HUES6 (cell line): Measurements from ENCODE around the gene DDX20.
"Not testable (repeated sequence)": the region's sequence is repeated elsewhere in the genome, so short reads cannot be mapped to it uniquely, and the experiment has no call there.

Source experiments
- H3K27ac ChIP-seq: 2 replicates; pipeline ENCODE4 v1.7.0; 2013; ENCODE audit warnings: low read depth, mild to moderate bottlenecking, low read length, inconsistent platforms
- H3K27me3 ChIP-seq: 2 replicates; pipeline ENCODE4 v1.6.1; 2013; ENCODE audit warnings: low read length; ENCODE audit not compliant: control insufficient read depth, insufficient read depth
- H3K36me3 ChIP-seq: 2 replicates; pipeline ENCODE4 v1.6.1; 2013; ENCODE audit warnings: low read length; ENCODE audit not compliant: control insufficient read depth, insufficient read depth
- H3K4me1 ChIP-seq: 2 replicates; pipeline ENCODE4 v1.6.1; 2013; ENCODE audit warnings: low read length; ENCODE audit not compliant: control insufficient read depth, insufficient read depth
- H3K4me3 ChIP-seq: 2 replicates; pipeline ENCODE4 v1.5.1; 2013; ENCODE audit warnings: low read depth, low read length
- H3K9ac ChIP-seq: one replicate; pipeline ENCODE4 v1.6.1; 2013; ENCODE audit warnings: mild to moderate bottlenecking, low read length
- H3K9me3 ChIP-seq: 2 replicates; pipeline ENCODE4 v1.6.1; 2013; ENCODE audit warnings: low read depth, low read length; ENCODE audit not compliant: control insufficient read depth, insufficient read depth

The DDX20 gene

GRCh38 chr1:111791776-111792175, 36.1 kb downstream of the DDX20 start:
- no peaks in the 10 kb centered on the region; the same call in 1 of the 2 replicates for H3K27me3 ChIP-seq
- H3K9me3 ChIP-seq = no peaks in the 10 kb centered on the region
- no peaks in the 10 kb centered on the region for H3K36me3 ChIP-seq
- no peak overlapping the region for H3K4me3 ChIP-seq
- H3K4me1 ChIP-seq = 0 out of 2 replicates have a peak, but pooled peaks cover 2% of the 10 kb centered on the region
- H3K9ac ChIP-seq = no peak overlapping the region
- H3K27ac ChIP-seq = no peak overlapping the region

DNA sequence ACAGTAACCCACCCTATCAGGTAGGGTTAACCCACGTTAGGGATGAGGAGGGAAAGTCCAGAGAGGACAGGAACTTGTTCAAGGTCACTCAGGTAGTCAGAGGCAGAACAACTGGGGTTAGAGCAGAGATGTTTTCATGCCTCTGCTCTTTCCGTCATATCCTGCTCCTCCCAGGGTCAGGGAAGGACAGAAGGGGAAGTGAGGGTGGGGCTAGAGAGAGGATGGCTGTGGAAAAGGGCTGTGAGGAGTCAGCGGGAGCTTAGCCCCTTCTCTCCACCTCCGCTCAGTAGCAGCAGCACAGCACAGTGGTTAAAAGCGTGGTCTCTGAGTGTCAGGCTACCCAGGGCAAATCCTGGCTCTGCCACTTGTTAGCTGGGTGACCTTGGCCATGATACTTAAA, 36.5 kb downstream of the DDX20 start:
- H3K27me3 ChIP-seq = no peaks in the 10 kb centered on the region; the same call in 1 of the 2 replicates

GRCh38 chr1:111793923-111794322, 38.2 kb downstream of the DDX20 start:
- Histone ChIP-seq H3K27me3 (no peaks in the 10 kb centered on the region; the same call in 1 of the 2 replicates), H3K4me1 (0 out of 2 replicates have a peak, but pooled peaks cover 2% of the 10 kb centered on the region), H3K9ac (no peak overlapping the region), H3K27ac (no peak overlapping the region), H3K36me3 (no peaks in the 10 kb centered on the region), H3K9me3 (no peaks in the 10 kb centered on the region), H3K4me3 (no peak overlapping the region)

More for the DNA sequence above, 36.5 kb downstream of the DDX20 start:
- H3K4me1 ChIP-seq = 0 out of 2 replicates have a peak, but pooled peaks cover 2% of the 10 kb centered on the region
- H3K27ac ChIP-seq = no peak overlapping the region
- H3K4me3 ChIP-seq = no peak overlapping the region
- no peak overlapping the region for H3K9ac ChIP-seq
- no peaks in the 10 kb centered on the region for H3K9me3 ChIP-seq
- H3K36me3 ChIP-seq = no peaks in the 10 kb centered on the region

DNA sequence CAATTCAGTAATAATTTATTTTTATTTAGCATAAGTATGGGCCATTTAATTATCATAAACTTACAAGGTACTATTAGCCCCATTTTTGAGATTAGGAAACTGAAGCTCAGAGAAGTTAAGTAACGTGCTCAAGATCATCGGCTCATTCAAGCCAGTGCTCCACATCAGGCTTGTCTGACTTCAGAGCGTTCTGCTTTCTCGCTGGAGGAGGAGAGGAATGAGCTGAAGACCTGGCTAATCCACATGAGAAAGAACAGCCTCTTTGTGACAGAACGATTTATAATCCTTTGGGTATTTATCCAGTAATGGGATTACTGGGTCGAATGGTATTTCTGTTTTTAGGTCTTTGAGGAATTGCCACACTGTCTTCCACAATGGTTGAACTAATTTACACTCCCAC, 39.7 kb downstream of the DDX20 start:
- Histone ChIP-seq H3K4me1 (no peaks in the 10 kb centered on the region), H3K4me3 (no peak overlapping the region), H3K27me3 (no peaks in the 10 kb centered on the region; the same call in 1 of the 2 replicates), H3K9me3 (no peaks in the 10 kb centered on the region), H3K27ac (no peak overlapping the region), H3K36me3 (no peaks in the 10 kb centered on the region), H3K9ac (no peak overlapping the region)

DNA sequence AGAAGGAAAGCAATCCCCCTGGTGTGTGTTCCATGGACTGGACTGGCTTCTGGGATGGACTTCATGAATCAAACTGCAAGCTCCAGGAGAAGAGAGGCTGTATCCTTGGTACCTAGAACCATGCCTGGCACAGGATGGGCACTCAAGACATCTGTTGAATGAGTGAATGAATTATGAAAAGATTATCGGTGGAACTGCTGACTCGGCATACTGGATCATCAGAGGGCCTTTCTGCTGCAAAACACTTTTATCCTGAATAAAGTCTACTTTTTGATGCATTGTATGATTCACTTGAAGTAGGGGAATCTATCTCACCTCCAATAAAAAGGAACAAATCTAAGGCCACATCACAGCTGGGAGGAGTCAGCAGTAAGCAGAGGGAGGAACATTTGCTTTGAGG, 42.9 kb downstream of the DDX20 start:
- Histone ChIP-seq H3K9me3 (no peaks in the 10 kb centered on the region), H3K36me3 (no peaks in the 10 kb centered on the region), H3K4me3 (no peak overlapping the region), H3K9ac (no peak overlapping the region), H3K27me3 (no peaks in the 10 kb centered on the region; the same call in 1 of the 2 replicates), H3K27ac (no peak overlapping the region), H3K4me1 (no peaks in the 10 kb centered on the region)

- not testable (repeated sequence) for H3K9ac ChIP-seq, H3K4me3 ChIP-seq, H3K27me3 ChIP-seq, H3K4me1 ChIP-seq, H3K36me3 ChIP-seq, H3K9me3 ChIP-seq, H3K27ac ChIP-seq
Measured at GRCh38 chr1:111799722-111800121, 44.0 kb downstream of the DDX20 start.

DNA sequence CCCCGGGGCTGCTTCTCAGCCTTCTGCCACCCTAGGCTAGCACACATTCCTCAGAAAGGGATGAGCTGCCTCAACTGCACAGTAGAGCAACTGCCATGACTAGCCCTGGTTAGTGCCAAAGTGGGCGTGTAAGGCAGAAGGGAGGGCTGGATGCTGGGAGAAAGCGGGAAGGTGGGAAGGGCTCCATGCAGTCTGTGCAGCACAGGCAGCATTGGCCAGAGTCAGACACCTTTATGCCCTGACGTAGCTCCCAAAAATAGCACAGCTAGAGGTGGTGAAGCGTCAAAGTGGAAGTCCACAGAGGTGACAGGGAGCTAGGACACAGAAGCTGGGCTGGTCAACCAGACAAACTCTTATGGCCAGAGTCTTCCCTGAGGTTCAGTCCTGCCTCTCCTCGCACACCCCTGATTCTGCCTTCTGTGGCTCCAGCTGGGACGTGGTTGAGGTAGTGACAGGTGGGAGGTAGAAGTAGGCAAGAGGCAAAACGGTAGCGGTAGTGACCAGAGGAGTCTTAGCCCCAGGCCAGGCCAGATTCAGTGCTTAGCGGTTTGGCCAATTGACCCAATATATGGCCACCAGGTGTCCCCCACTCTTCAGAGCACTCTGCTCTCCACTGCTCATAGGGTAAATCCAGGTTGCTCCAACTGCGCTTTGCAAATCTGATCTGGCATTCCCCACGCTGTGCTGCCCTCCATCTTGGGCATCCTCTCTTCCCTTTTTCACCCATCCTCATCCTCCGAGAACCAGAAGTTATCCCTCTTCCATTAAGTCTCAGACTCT, 45.6 kb downstream of the DDX20 start:
- H3K9ac ChIP-seq = no peak overlapping the region
- no peak overlapping the region for H3K4me3 ChIP-seq
- H3K27ac ChIP-seq = no peak overlapping the region
- no peaks in the 10 kb centered on the region for H3K4me1 ChIP-seq
- H3K9me3 ChIP-seq = no peaks in the 10 kb centered on the region
- no peaks in the 10 kb centered on the region for H3K36me3 ChIP-seq
- H3K27me3 ChIP-seq = no peaks in the 10 kb centered on the region; the same call in 1 of the 2 replicates

DNA sequence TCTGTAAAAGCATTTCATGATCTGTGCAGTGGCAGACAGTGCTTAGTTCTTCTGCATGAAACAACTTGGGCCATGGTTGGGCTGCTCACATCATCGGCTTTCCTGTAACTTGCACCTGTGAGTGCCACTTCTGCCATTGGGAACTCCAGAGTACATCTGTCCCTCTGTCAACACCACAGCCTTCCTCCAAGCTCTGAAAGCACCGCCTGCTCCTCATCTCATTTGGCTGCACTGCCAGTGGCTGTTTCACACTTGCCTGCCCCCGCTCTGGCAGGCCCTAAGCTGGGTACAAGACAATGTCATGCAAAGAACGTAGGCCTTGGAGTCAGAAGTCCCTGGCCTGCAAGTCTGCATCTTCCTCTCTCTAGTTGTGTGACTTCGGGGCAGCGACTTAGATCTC, 46.4 kb downstream of the DDX20 start:
- Histone ChIP-seq H3K9ac (no peak overlapping the region), H3K9me3 (no peaks in the 10 kb centered on the region), H3K27ac (no peak overlapping the region), H3K4me1 (no peaks in the 10 kb centered on the region), H3K27me3 (no peaks in the 10 kb centered on the region; the same call in 1 of the 2 replicates), H3K4me3 (no peak overlapping the region), H3K36me3 (no peaks in the 10 kb centered on the region)

- H3K36me3 ChIP-seq = no peaks in the 10 kb centered on the region
- H3K27me3 ChIP-seq = no peaks in the 10 kb centered on the region
- H3K9ac ChIP-seq = no peak overlapping the region
- H3K4me1 ChIP-seq = no peaks in the 10 kb centered on the region
- H3K4me3 ChIP-seq = no peak overlapping the region
- no peaks in the 10 kb centered on the region for H3K9me3 ChIP-seq
- H3K27ac ChIP-seq = no peak overlapping the region
Measured at GRCh38 chr1:111802984-111803383, 47.3 kb downstream of the DDX20 start.

GRCh38 chr1:111803951-111804350, 48.2 kb downstream of the DDX20 start:
- H3K9me3 ChIP-seq = no peaks in the 10 kb centered on the region
- no peaks in the 10 kb centered on the region for H3K27me3 ChIP-seq
- no peaks in the 10 kb centered on the region for H3K36me3 ChIP-seq
- no peak overlapping the region for H3K27ac ChIP-seq
- H3K4me1 ChIP-seq = no peaks in the 10 kb centered on the region
- no peak overlapping the region for H3K4me3 ChIP-seq
- H3K9ac ChIP-seq = no peak overlapping the region

DNA sequence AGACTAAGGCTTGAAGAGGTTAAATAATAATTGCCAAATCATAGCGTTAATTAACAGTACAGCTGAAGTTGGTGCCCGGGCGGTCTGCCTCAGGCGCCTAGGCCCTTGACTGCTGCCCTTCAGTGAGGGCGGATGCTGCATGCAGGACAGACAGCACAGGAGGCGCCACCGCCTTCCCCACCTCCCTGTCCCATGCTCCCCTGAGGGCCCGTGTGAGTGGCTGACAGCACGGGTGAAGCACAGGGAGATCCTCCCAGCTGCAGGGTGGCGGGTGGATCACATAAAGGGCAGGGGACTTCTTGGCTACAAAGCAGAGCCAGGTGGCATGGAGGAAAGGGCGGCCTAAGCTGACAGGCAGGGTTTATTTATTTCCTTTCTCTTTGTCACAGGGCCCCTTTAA, 49.1 kb downstream of the DDX20 start:
- no peak overlapping the region for H3K9ac ChIP-seq
- no peaks in the 10 kb centered on the region for H3K4me1 ChIP-seq
- H3K9me3 ChIP-seq = no peaks in the 10 kb centered on the region
- no peaks in the 10 kb centered on the region for H3K36me3 ChIP-seq
- no peak overlapping the region for H3K4me3 ChIP-seq
- no peaks in the 10 kb centered on the region for H3K27me3 ChIP-seq
- no peak overlapping the region for H3K27ac ChIP-seq
